ENCODE measurements around the gene PCNX1.
"Not testable (repeated sequence)": the region's sequence is repeated elsewhere in the genome, so short reads cannot be mapped to it uniquely, and the experiment has no call there.

Gene PCNX1

GRCh38 chr14:70917633-70918032 lies 10.4 kb downstream of the PCNX1 start:
- DNase-seq, result no peak

- no peak for DNase-seq
Measured at GRCh38 chr14:70919774-70920173, 12.5 kb downstream of the PCNX1 start.

- DNase-seq, result no peak
Measured at GRCh38 chr14:70920608-70921007, 13.3 kb downstream of the PCNX1 start.

GRCh38 chr14:70921669-70922068 lies 14.4 kb downstream of the PCNX1 start:
- DNase-seq, result no peak

GRCh38 chr14:70924521-70924920 lies 17.3 kb downstream of the PCNX1 start:
- DNase-seq, result no peak

- DNase-seq, result no peak
Measured at GRCh38 chr14:70926235-70926830, 19.1 kb downstream of the PCNX1 start.

- DNase-seq, result no peak
Measured at GRCh38 chr14:70931008-70931407, 23.7 kb downstream of the PCNX1 start.

GRCh38 chr14:70934084-70934483 lies 26.8 kb downstream of the PCNX1 start:
- no peak for DNase-seq

- DNase-seq, result no peak
Measured at GRCh38 chr14:70934502-70935134, 27.4 kb downstream of the PCNX1 start.

- DNase-seq, result no peak
Measured at GRCh38 chr14:70935135-70935534, 27.9 kb downstream of the PCNX1 start.

GRCh38 chr14:70939693-70940092 lies 32.4 kb downstream of the PCNX1 start:
- not testable (repeated sequence) for DNase-seq

GRCh38 chr14:70941637-70942341 lies 34.5 kb downstream of the PCNX1 start:
- DNase-seq, result not testable (repeated sequence)

- no peak for DNase-seq
Measured at GRCh38 chr14:70942342-70942706, 35.1 kb downstream of the PCNX1 start.

GRCh38 chr14:70942721-70943120 lies 35.5 kb downstream of the PCNX1 start:
- DNase-seq, result not testable (repeated sequence)

- DNase-seq, result no peak
Measured at GRCh38 chr14:70943838-70944237, 36.6 kb downstream of the PCNX1 start.

GRCh38 chr14:70947739-70948138 lies 40.5 kb downstream of the PCNX1 start:
- DNase-seq, result no peak

GRCh38 chr14:70952485-70952884 lies 45.2 kb downstream of the PCNX1 start:
- no peak for DNase-seq

- no peak for DNase-seq
Measured at GRCh38 chr14:70954068-70954467, 46.8 kb downstream of the PCNX1 start.

- no peak for DNase-seq
Measured at GRCh38 chr14:70955543-70956480, 48.6 kb downstream of the PCNX1 start.

GRCh38 chr14:70956511-70956910 lies 49.3 kb downstream of the PCNX1 start:
- no peak for DNase-seq

- DNase-seq, result no peak
Measured at GRCh38 chr14:70957710-70958109, 50.5 kb downstream of the PCNX1 start.

- no peak for DNase-seq
Measured at GRCh38 chr14:70962935-70963334, 55.7 kb downstream of the PCNX1 start.

GRCh38 chr14:70964492-70964891 lies 57.2 kb downstream of the PCNX1 start:
- DNase-seq, result no peak

Data from SW 1271 (cell line).